SK-N-SH treated with all-trans-retinoic acid at 6 μM for 48 hours (cell line): ENCODE measurements around the gene SLC45A1.
"Not testable (repeated sequence)": the region's sequence is repeated elsewhere in the genome, so short reads cannot be mapped to it uniquely, and the experiment has no call there.

ENCODE experiments used
- ESRRG ChIP-seq: fragments of 250-450 bp; sonication (Bioruptor Pico); IDR thresholded peaks from 2 replicates; pipeline ENCODE4 v1.6.1; 2021; ENCODE audit warnings: mild to moderate bottlenecking
- TF ChIP-seq, protein P1 (sequence below): fragments of 250-450 bp; sonication (Bioruptor Pico); IDR thresholded peaks from 2 replicates; pipeline ENCODE4 v1.5.1; 2020; ENCODE audit warnings: low read depth, mild to moderate bottlenecking, moderate library complexity
- TF ChIP-seq, protein P2 (sequence below): fragments of 250-450 bp; sonication (Bioruptor Pico); IDR thresholded peaks from 2 replicates; pipeline ENCODE4 v1.5.1; 2021; ENCODE audit warnings: mild to moderate bottlenecking, moderate library complexity

DNA sequence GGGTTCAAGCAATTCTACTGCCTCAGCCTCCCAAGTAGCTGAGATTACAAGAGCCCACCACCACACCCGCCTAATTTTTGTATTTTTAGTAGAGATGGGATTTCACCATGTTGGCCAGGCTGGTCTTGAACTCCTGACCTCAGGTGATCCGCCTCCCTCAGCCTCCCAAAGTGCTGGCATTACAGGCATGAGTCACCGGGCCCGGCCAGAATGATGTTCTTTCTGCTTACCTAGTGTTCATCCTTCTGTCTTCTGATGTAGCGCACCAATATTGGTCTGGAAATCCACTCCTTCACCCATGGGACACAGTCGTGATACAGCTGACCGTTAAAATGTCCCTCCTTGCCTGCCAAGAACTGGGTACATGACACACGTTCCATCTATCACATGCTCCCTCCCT lies 39.2 kb upstream of the SLC45A1 start:
- TF ChIP-seq, protein P1, sequence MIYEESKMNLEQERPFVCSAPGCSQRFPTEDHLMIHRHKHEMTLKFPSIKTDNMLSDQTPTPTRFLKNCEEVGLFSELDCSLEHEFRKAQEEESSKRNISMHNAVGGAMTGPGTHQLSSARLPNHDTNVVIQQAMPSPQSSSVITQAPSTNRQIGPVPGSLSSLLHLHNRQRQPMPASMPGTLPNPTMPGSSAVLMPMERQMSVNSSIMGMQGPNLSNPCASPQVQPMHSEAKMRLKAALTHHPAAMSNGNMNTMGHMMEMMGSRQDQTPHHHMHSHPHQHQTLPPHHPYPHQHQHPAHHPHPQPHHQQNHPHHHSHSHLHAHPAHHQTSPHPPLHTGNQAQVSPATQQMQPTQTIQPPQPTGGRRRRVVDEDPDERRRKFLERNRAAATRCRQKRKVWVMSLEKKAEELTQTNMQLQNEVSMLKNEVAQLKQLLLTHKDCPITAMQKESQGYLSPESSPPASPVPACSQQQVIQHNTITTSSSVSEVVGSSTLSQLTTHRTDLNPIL (CRISPR knock-in tag), result not testable (repeated sequence)
- TF ChIP-seq ESRRG, result not testable (repeated sequence)
- TF ChIP-seq, protein P2, sequence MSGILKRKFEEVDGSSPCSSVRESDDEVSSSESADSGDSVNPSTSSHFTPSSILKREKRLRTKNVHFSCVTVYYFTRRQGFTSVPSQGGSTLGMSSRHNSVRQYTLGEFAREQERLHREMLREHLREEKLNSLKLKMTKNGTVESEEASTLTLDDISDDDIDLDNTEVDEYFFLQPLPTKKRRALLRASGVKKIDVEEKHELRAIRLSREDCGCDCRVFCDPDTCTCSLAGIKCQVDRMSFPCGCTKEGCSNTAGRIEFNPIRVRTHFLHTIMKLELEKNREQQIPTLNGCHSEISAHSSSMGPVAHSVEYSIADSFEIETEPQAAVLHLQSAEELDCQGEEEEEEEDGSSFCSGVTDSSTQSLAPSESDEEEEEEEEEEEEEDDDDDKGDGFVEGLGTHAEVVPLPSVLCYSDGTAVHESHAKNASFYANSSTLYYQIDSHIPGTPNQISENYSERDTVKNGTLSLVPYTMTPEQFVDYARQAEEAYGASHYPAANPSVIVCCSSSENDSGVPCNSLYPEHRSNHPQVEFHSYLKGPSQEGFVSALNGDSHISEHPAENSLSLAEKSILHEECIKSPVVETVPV (CRISPR knock-in tag), result not testable (repeated sequence)
